Natural killer cell (primary cell): ENCODE data around the gene CCDC183. TPM values are rescaled to one million over a fixed set of nuclear protein-coding genes. Genes with fewer than 3 reads are reported as not detected.

Source experiments
- ATAC-seq, 3 donors: fragments of 150-1000 bp in 2 of 3; fragments of 200-7000 bp in 1 of 3; cut with Tn5 transposase; 1 replicate in 1 of 3; 2 replicates in 2 of 3; pipeline ENCODE4 v1.10.0; 2021; ENCODE audit warnings: mild to moderate bottlenecking in 2 of 3, moderate library complexity in 2 of 3
- DNase-seq, 2 donors: peaks; one replicate each; pipeline versions ENCODE4 v3.0.0 to v3.0.0-alpha.2; 2013 to 2021; ENCODE audit warnings: mixed read lengths in 1 of 2
- H3K27ac ChIP-seq: one replicate; pipeline ENCODE4 v1.5.1; 2013; ENCODE audit warnings: mild to moderate bottlenecking, low read length
- H3K27me3 ChIP-seq: one replicate; pipeline ENCODE4 v1.6.1; 2013; ENCODE audit warnings: low read length; ENCODE audit not compliant: control insufficient read depth, insufficient read depth
- H3K36me3 ChIP-seq: one replicate; pipeline ENCODE4 v1.6.1; 2013; ENCODE audit warnings: low read length; ENCODE audit not compliant: control insufficient read depth, insufficient read depth
- H3K4me1 ChIP-seq: one replicate; pipeline ENCODE4 v1.6.1; 2013; ENCODE audit warnings: low read length; ENCODE audit not compliant: control insufficient read depth, insufficient read depth
- H3K4me3 ChIP-seq: one replicate; pipeline ENCODE4 v1.5.1; 2013; ENCODE audit warnings: low read length
- H3K9me3 ChIP-seq: one replicate; pipeline ENCODE4 v1.6.1; 2013; ENCODE audit warnings: low read length; ENCODE audit not compliant: control insufficient read depth, insufficient read depth
- H3K27ac Mint-ChIP-seq, 2 donors: one replicate each; pipeline ENCODE4 v1.8.0; 2022; ENCODE audit warnings: mild to moderate bottlenecking in 2 of 2, mixed read lengths in 2 of 2, moderate library complexity in 1 of 2
- H3K27me3 Mint-ChIP-seq, 2 donors: one replicate each; pipeline ENCODE4 v1.8.0; 2022; ENCODE audit warnings: low read depth in 2 of 2, mixed read lengths in 2 of 2
- H3K36me3 Mint-ChIP-seq: one replicate; pipeline ENCODE4 v1.8.0; 2022; ENCODE audit warnings: mixed read lengths
- H3K4me1 Mint-ChIP-seq, 2 donors: one replicate each; pipeline ENCODE4 v1.8.0; 2022; ENCODE audit warnings: mixed read lengths in 2 of 2
- H3K4me3 Mint-ChIP-seq: one replicate; pipeline ENCODE4 v1.8.0; 2022; ENCODE audit warnings: mild to moderate bottlenecking, moderate library complexity, mixed read lengths
- H3K9me3 Mint-ChIP-seq, 2 donors: one replicate each; pipeline ENCODE4 v1.8.0; 2022; ENCODE audit warnings: mixed read lengths in 2 of 2
- WGBS: methylation state at CpG from one replicate; pipeline ENCODE4 v1.1.7; 2013; ENCODE audit warnings: missing lambda C conversion rate; ENCODE audit not compliant: insufficient coverage; 5-methylcytosine and 5-hydroxymethylcytosine counted together
- intact Hi-C: fragments of 100-400 bp; cut with micrococcal nuclease; formaldehyde crosslinking; loops from one replicate; pipeline ENCODE4 v1.14.2; 2022
- total RNA-seq, 4 donors: library from RNA; stranded (reverse); fragments of 120-200 nt in 1 of 4; gene quantifications; one replicate each; pipeline versions ENCODE4 v1.2.3 to v1.2.4, GENCODE V29; 2013 to 2022
- TF ChIP-seq, protein P1 (sequence below): fragments of 200-600 bp; IDR thresholded peaks from one replicate; pipeline ENCODE4 v1.8.0; 2022; ENCODE audit warnings: antibody characterized with exemption

Gene CCDC183
- total RNA-seq, 3 donors from 2014 or later (not counting 1 experiment from before 2014, with no cell fraction given): 0.56 to 0.75 (median 0.65) TPM

DNA sequence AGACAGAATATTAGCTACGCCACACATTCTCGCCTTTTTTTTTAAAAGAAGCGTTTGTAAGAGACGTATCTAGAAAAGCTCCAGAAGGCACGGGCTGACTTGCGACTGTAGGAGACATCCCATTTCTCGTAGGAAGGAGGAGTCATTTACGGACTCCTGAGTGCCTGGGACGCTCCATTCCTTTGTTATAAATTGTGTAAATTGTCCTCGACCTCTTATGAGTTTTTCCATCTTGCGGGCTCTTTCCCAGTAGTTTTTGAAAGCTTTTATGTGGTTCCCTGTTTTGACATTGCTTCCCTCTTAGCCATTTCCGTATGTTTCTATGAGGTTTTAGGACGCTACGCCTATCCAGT, 12.6 kb downstream of the CCDC183 start:
- Mint-ChIP-seq H3K36me3 (no peaks in the 10 kb centered on the region), H3K4me1 (peaks cover 36 to 41% of the 10 kb centered on the region in 2 donors), H3K27me3 (no peaks in the 10 kb centered on the region), H3K9me3 (no peaks in the 10 kb centered on the region), H3K27ac (peak overlapping the region; percentile 73 to 84), H3K4me3 (peak overlapping the region; percentile 91)
- WGBS: 8% methylated on average over 14 of the region's 14 CpGs
- Histone ChIP-seq H3K27me3 (no peaks in the 10 kb centered on the region), H3K27ac (no peak overlapping the region), H3K4me1 (peaks cover 36% of the 10 kb centered on the region), H3K36me3 (peaks cover 11% of the 10 kb centered on the region), H3K9me3 (no peaks in the 10 kb centered on the region), H3K4me3 (peak overlapping the region; percentile 12)
- TF ChIP-seq, protein P1, sequence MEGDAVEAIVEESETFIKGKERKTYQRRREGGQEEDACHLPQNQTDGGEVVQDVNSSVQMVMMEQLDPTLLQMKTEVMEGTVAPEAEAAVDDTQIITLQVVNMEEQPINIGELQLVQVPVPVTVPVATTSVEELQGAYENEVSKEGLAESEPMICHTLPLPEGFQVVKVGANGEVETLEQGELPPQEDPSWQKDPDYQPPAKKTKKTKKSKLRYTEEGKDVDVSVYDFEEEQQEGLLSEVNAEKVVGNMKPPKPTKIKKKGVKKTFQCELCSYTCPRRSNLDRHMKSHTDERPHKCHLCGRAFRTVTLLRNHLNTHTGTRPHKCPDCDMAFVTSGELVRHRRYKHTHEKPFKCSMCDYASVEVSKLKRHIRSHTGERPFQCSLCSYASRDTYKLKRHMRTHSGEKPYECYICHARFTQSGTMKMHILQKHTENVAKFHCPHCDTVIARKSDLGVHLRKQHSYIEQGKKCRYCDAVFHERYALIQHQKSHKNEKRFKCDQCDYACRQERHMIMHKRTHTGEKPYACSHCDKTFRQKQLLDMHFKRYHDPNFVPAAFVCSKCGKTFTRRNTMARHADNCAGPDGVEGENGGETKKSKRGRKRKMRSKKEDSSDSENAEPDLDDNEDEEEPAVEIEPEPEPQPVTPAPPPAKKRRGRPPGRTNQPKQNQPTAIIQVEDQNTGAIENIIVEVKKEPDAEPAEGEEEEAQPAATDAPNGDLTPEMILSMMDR: no peak
- intact Hi-C loops: loop anchor here (5.0 kb wide), 1 partner anchor 34 kb away; the partner anchor contains the start of gene AJM1
- ATAC-seq: no peak
- peak in 1 of 2 donors; percentile 28 for DNase-seq

DNA sequence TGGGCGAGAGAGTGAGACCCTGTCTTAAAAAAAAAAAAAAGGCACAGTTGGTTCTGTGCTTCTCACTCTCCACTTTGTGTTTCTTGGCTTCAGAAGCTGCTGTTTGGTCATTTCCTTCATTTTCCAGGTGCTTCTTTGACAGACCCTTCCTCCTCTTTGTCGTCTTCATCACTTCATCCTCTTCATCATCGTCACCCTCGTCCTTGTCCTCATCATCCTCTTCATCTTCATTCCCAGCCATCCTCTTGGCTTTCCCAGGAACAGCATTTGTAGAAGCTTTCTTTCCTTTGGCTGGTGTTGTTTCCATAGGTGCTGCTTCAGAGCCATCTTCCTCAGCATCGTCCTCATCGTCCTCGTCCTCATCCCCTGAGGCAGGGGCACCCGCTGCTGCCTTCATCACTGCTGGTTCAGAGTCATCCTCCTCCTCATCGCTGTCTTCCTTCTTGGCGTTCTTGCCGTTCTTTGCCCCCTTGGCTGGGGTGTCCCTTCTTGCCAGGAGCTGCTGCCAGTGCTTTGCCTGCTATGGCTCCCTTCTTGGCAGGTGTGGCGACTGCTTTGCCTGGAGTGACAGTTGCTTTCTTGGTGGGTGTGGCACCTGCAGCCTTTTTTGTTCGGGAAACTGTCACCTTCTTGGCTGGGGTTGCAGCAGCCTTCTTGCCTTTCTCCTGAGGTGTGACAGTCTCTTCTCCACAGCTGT, 18.7 kb downstream of the CCDC183 start:
- Histone ChIP-seq H3K27ac (no peak overlapping the region), H3K4me3 (no peak overlapping the region), H3K27me3 (no peaks in the 10 kb centered on the region), H3K4me1 (peaks cover 7% of the 10 kb centered on the region), H3K36me3 (peaks cover 12% of the 10 kb centered on the region), H3K9me3 (no peaks in the 10 kb centered on the region)
- Mint-ChIP-seq H3K27me3 (peaks cover 0 to 2% of the 10 kb centered on the region in 2 donors), H3K36me3 (no peaks in the 10 kb centered on the region), H3K4me3 (no peak overlapping the region), H3K9me3 (no peaks in the 10 kb centered on the region), H3K27ac (peak overlapping the region in 1 of 2 donors; percentile 18), H3K4me1 (peaks cover 21 to 35% of the 10 kb centered on the region in 2 donors)
- ATAC-seq (no peak), DNase-seq (no peak)
- TF ChIP-seq, protein P1: no peak
- intact Hi-C loops: no loop called here
- 97% methylated on average over 13 of the region's 13 CpGs for WGBS

DNA sequence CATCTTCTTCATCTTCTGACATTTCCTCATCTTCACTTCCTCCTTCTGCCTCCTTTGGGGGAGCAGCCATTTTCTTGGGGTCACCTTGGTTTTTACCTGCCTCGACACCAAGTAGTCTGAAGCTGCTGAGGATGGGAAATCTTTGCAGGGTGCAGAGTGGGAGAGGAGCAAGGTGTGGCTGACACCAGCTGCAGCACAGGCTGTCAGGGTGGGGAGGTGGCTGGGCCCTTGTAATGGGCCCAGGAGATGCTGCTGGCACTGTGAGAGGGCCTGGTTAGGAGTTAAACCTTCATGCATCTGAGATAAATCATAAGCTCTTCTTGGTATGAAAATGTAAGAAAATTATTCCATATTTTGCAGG, 19.3 kb downstream of the CCDC183 start:
- Histone ChIP-seq H3K4me1 (peaks cover 5% of the 10 kb centered on the region), H3K27me3 (no peaks in the 10 kb centered on the region), H3K36me3 (peaks cover 12% of the 10 kb centered on the region), H3K27ac (no peak overlapping the region), H3K9me3 (no peaks in the 10 kb centered on the region), H3K4me3 (no peak overlapping the region)
- no peaks in the 10 kb centered on the region for H3K36me3 Mint-ChIP-seq
- 25% methylated on average over 1 of the region's 1 CpG for WGBS
- peaks cover 0 to 2% of the 10 kb centered on the region in 2 donors for H3K27me3 Mint-ChIP-seq
- no peak overlapping the region for H3K27ac Mint-ChIP-seq
- no peak overlapping the region for H3K4me3 Mint-ChIP-seq
- H3K4me1 Mint-ChIP-seq: peaks cover 17 to 36% of the 10 kb centered on the region in 2 donors
- TF ChIP-seq, protein P1: no peak
- intact Hi-C loops: no loop called here
- ATAC-seq (no peak), DNase-seq (no peak)
- H3K9me3 Mint-ChIP-seq: no peaks in the 10 kb centered on the region
